Neural progenitor cell (in vitro differentiated cells): ENCODE measurements around the gene ATG5.

ENCODE experiments used
- EZH2 ChIP-seq: fragments of 200-600 bp; sonication (generic); IDR thresholded peaks from 2 replicates; pipeline ENCODE4 v1.6.1; 2017; ENCODE audit warnings: antibody characterized with exemption, mild to moderate bottlenecking, moderate library complexity
- TF ChIP-seq, protein P1 (sequence below): fragments of 200-600 bp; sonication (generic); IDR thresholded peaks from 2 replicates; pipeline ENCODE4 v1.5.1; 2017; ENCODE audit warnings: antibody characterized with exemption, mild to moderate bottlenecking

DNA sequence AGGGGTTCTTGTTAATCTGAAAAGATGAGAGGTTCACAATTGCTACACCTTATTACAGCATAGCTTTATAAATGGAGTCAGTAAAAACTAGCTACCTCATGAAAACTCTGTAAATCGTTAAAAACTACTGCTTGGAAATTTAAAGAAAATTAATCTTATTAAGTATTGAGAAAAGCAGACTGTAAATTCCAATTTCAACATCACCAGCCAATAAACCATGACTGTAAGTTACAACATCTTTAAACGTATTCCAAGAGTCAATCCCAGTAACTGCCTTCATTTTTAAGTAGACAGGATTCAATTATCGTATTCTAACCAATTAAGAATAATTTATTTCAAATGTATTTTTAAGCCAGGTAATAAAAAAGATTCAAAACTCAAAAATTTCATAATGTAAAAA, 70.3 kb downstream of the ATG5 start:
- TF ChIP-seq, protein P1, sequence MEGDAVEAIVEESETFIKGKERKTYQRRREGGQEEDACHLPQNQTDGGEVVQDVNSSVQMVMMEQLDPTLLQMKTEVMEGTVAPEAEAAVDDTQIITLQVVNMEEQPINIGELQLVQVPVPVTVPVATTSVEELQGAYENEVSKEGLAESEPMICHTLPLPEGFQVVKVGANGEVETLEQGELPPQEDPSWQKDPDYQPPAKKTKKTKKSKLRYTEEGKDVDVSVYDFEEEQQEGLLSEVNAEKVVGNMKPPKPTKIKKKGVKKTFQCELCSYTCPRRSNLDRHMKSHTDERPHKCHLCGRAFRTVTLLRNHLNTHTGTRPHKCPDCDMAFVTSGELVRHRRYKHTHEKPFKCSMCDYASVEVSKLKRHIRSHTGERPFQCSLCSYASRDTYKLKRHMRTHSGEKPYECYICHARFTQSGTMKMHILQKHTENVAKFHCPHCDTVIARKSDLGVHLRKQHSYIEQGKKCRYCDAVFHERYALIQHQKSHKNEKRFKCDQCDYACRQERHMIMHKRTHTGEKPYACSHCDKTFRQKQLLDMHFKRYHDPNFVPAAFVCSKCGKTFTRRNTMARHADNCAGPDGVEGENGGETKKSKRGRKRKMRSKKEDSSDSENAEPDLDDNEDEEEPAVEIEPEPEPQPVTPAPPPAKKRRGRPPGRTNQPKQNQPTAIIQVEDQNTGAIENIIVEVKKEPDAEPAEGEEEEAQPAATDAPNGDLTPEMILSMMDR, result no peak
- no peak for TF ChIP-seq EZH2
